ENCODE measurements around the gene DHRS4. TPM values are rescaled to one million over a fixed set of nuclear protein-coding genes. Genes with fewer than 3 reads are reported as not detected.
A peak's percentile ranks its signal among the peaks of the same experiment; 100 is the strongest.

Gene DHRS4
- total and polyA plus RNA-seq, 2 of the 13 experiments (the other 11 are each of a cell fraction or from before 2014, with no cell fraction given) = 23.9 to 45.1 TPM

GRCh38 chr14:23981951-23982813 lies 28.6 kb downstream of the DHRS4 start (continued):
- TF ChIP-seq ZNF556 (CRISPR knock-in tag; IDR thresholded peaks at IDR 0.05; ENCODE audit: borderline replicate concordance) (0 out of 2 replicates have a peak, but pooled peaks have one; percentile 60), ZNF761 (CRISPR knock-in tag; conservative IDR thresholded peaks at IDR 0.05) (0 out of 2 replicates have a peak, but pooled peaks have one; percentile 64), TSC22D2 (CRISPR knock-in tag; IDR thresholded peaks at IDR 0.05; ENCODE audit: borderline replicate concordance) (peak; percentile 64; the same call in 1 of the 2 replicates), ZNF790 (CRISPR knock-in tag; IDR thresholded peaks at IDR 0.05; ENCODE audit: borderline replicate concordance) (peak; percentile 26; the same call in 1 of the 2 replicates), TBX2 (CRISPR knock-in tag; IDR thresholded peaks at IDR 0.05; ENCODE audit: borderline replicate concordance) (peak; percentile 52; the same call in 1 of the 2 replicates), ZNF292 (CRISPR knock-in tag; IDR thresholded peaks at IDR 0.05; ENCODE audit: borderline replicate concordance, low read depth) (peak; percentile 73; the same call in 1 of the 2 replicates), ZFX (CRISPR knock-in tag; IDR thresholded peaks at IDR 0.05; ENCODE audit: low read depth) (peak; percentile 64; the same call in 1 of the 2 replicates), ZNF557 (CRISPR knock-in tag; IDR thresholded peaks at IDR 0.05) (peak; percentile 82; the same call in 1 of the 2 replicates), ZNF30 (CRISPR knock-in tag; IDR thresholded peaks at IDR 0.05) (peak; percentile 46; the same call in 1 of the 2 replicates), ZNF12 (CRISPR knock-in tag; IDR thresholded peaks at IDR 0.05) (peak; percentile 94), ZGPAT (CRISPR knock-in tag; IDR thresholded peaks at IDR 0.05) (peak; percentile 83), DMTF1 (CRISPR knock-in tag; IDR thresholded peaks at IDR 0.05) (0 out of 2 replicates have a peak, but pooled peaks have one; percentile 42), BCL6 (CRISPR knock-in tag; IDR thresholded peaks at IDR 0.05) (peak; percentile 47; the same call in 1 of the 2 replicates), AHDC1 (CRISPR knock-in tag; IDR thresholded peaks at IDR 0.05; ENCODE audit: borderline replicate concordance) (peak; percentile 94), HBP1 (CRISPR knock-in tag; IDR thresholded peaks at IDR 0.05; ENCODE audit: low read depth) (peak; percentile 57; the same call in 1 of the 2 replicates), FOXA3 (CRISPR knock-in tag; IDR thresholded peaks at IDR 0.05) (peak; percentile 83)
